HepG2 (cell line): ENCODE data around the gene GNL1. TPM values are rescaled to one million over a fixed set of nuclear protein-coding genes. Genes with fewer than 3 reads are reported as not detected.

ENCODE experiments used
- BRD4 ChIP-seq: sonication (generic); formaldehyde crosslinking; IDR thresholded peaks from 2 replicates; pipeline ENCODE4 v1.4.0; 2020; ENCODE audit warnings: missing genetic modification reagents
- DBP ChIP-seq: sonication (generic); formaldehyde crosslinking; IDR thresholded peaks from 2 replicates; pipeline ENCODE4 v1.4.0; 2020; ENCODE audit warnings: missing genetic modification reagents; ENCODE audit errors: not compliant biosample characterization
- DPF2 ChIP-seq: sonication (generic); formaldehyde crosslinking; IDR thresholded peaks from 2 replicates; pipeline ENCODE4 v1.4.0; 2020; ENCODE audit warnings: mild to moderate bottlenecking, low read depth, missing genetic modification reagents, borderline replicate concordance
- DR1 ChIP-seq: sonication (generic); formaldehyde crosslinking; IDR thresholded peaks from 2 replicates; pipeline ENCODE4 v1.8.0; 2021; ENCODE audit warnings: mild to moderate bottlenecking, missing genetic modification reagents, inconsistent platforms
- ERF ChIP-seq: IDR thresholded peaks from 2 replicates; pipeline ENCODE4 v1.6.1; 2018; ENCODE audit warnings: missing biosample characterization, missing genetic modification reagents
- FOXJ3 ChIP-seq: sonication (generic); formaldehyde crosslinking; IDR thresholded peaks from 2 replicates; pipeline ENCODE4 v1.4.0; 2020; ENCODE audit warnings: missing genetic modification reagents, mild to moderate bottlenecking, borderline replicate concordance
- GPN1 ChIP-seq: sonication (generic); formaldehyde crosslinking; IDR thresholded peaks from 2 replicates; pipeline ENCODE4 v1.5.1; 2020; ENCODE audit warnings: missing genetic modification reagents, borderline replicate concordance
- GTF3A ChIP-seq: sonication (generic); formaldehyde crosslinking; conservative IDR thresholded peaks from 2 replicates; pipeline ENCODE4 v1.4.0; 2020; ENCODE audit warnings: mild to moderate bottlenecking, missing genetic modification reagents
- HOXA7 ChIP-seq: sonication (generic); formaldehyde crosslinking; IDR thresholded peaks from 2 replicates; pipeline ENCODE4 v1.8.1; 2022; ENCODE audit warnings: mild to moderate bottlenecking, missing genetic modification reagents, moderate library complexity
- HOXD1 ChIP-seq: sonication (generic); formaldehyde crosslinking; IDR thresholded peaks from 2 replicates; pipeline ENCODE4 v1.5.0; 2020; ENCODE audit warnings: missing genetic modification reagents
- JUND ChIP-seq: sonication (generic); formaldehyde crosslinking; IDR thresholded peaks from 2 replicates; pipeline ENCODE4 v1.8.0; 2022; ENCODE audit warnings: mild to moderate bottlenecking, missing genetic modification reagents
- KDM4B ChIP-seq: sonication (generic); formaldehyde crosslinking; IDR thresholded peaks from 2 replicates; pipeline ENCODE4 v1.4.0; 2020; ENCODE audit warnings: missing genetic modification reagents
- NCOA2 ChIP-seq: sonication (generic); formaldehyde crosslinking; IDR thresholded peaks from 2 replicates; pipeline ENCODE4 v1.8.0; 2022; ENCODE audit warnings: inconsistent platforms
- RAD21 ChIP-seq: fragments of 450-650 bp; formaldehyde crosslinking; IDR thresholded peaks from 2 replicates; pipeline ENCODE4 v1.5.0; 2020; ENCODE audit warnings: mild to moderate bottlenecking
- RBM39 ChIP-seq: fragments of 200-400 bp; formaldehyde crosslinking; IDR thresholded peaks from one replicate; pipeline ENCODE4 v1.6.1; 2018; ENCODE audit warnings: antibody characterized with exemption, mild to moderate bottlenecking, low read depth, low read length; ENCODE audit not compliant: poor library complexity, severe bottlenecking
- RFX5 ChIP-seq: IDR thresholded peaks from 2 replicates; pipeline ENCODE4 v1.6.1; 2011; ENCODE audit warnings: low read depth, low read length, improper control_type of control experiment
- RORA ChIP-seq: sonication (generic); formaldehyde crosslinking; IDR thresholded peaks from 2 replicates; pipeline ENCODE4 v1.5.0; 2020; ENCODE audit warnings: mild to moderate bottlenecking, missing genetic modification reagents, moderate library complexity
- SAFB2 ChIP-seq: sonication (generic); formaldehyde crosslinking; IDR thresholded peaks from 2 replicates; pipeline ENCODE4 v1.5.1; 2020; ENCODE audit warnings: missing genetic modification reagents, low read depth, mild to moderate bottlenecking, borderline replicate concordance
- SNAI1 ChIP-seq: sonication (generic); formaldehyde crosslinking; IDR thresholded peaks from 2 replicates; pipeline ENCODE4 v1.5.0; 2020; ENCODE audit warnings: mild to moderate bottlenecking, missing genetic modification reagents, borderline replicate concordance
- SNRNP70 ChIP-seq: fragments of 200-400 bp; formaldehyde crosslinking; IDR thresholded peaks from 2 replicates; pipeline ENCODE4 v1.6.1; 2017; ENCODE audit warnings: mild to moderate bottlenecking, low read depth, low read length, moderate library complexity
- TGIF2 ChIP-seq: IDR thresholded peaks from 2 replicates; pipeline ENCODE4 v1.6.1; 2016; ENCODE audit warnings: control low read depth, missing compliant biosample characterization
- ZFP36L2 ChIP-seq: sonication (generic); formaldehyde crosslinking; IDR thresholded peaks from 2 replicates; pipeline ENCODE4 v1.4.0; 2020; ENCODE audit warnings: missing genetic modification reagents
- ZFP41 ChIP-seq: sonication (generic); formaldehyde crosslinking; IDR thresholded peaks from 2 replicates; pipeline ENCODE4 v1.4.0; 2020; ENCODE audit warnings: mild to moderate bottlenecking, missing genetic modification reagents, borderline replicate concordance
- ZNF354B ChIP-seq: sonication (generic); formaldehyde crosslinking; IDR thresholded peaks from 2 replicates; pipeline ENCODE4 v1.8.0; 2022; ENCODE audit warnings: mild to moderate bottlenecking, missing genetic modification reagents
- ZNF549 ChIP-seq: sonication (generic); formaldehyde crosslinking; IDR thresholded peaks from 2 replicates; pipeline ENCODE4 v1.5.0; 2020; ENCODE audit warnings: missing genetic modification reagents
- ZNF598 ChIP-seq: sonication (generic); formaldehyde crosslinking; IDR thresholded peaks from 2 replicates; pipeline ENCODE4 v1.5.1; 2020; ENCODE audit warnings: mild to moderate bottlenecking, missing genetic modification reagents, borderline replicate concordance
- ZNF670 ChIP-seq: sonication (generic); formaldehyde crosslinking; IDR thresholded peaks from 2 replicates; pipeline ENCODE4 v1.8.0; 2022; ENCODE audit warnings: mild to moderate bottlenecking, missing genetic modification reagents, borderline replicate concordance
- ZNF713 ChIP-seq: sonication (generic); formaldehyde crosslinking; IDR thresholded peaks from 2 replicates; pipeline ENCODE4 v1.4.0; 2020; ENCODE audit warnings: mild to moderate bottlenecking, missing genetic modification reagents
- ZNF737 ChIP-seq: sonication (generic); formaldehyde crosslinking; IDR thresholded peaks from 2 replicates; pipeline ENCODE4 v1.5.0; 2020; ENCODE audit warnings: missing genetic modification reagents, mild to moderate bottlenecking, borderline replicate concordance
- ZNF816 ChIP-seq: sonication (generic); formaldehyde crosslinking; IDR thresholded peaks from 2 replicates; pipeline ENCODE4 v1.8.0; 2022; ENCODE audit warnings: missing genetic modification reagents, mild to moderate bottlenecking, borderline replicate concordance
- ZNF850 ChIP-seq: sonication (generic); formaldehyde crosslinking; conservative IDR thresholded peaks from 2 replicates; pipeline ENCODE4 v1.9.0; 2021; ENCODE audit warnings: mild to moderate bottlenecking, missing genetic modification reagents
- polyA plus RNA-seq, 8 experiments: library from polyadenylated mRNA; depleted of rRNA in 3 of 8; stranded (reverse) in 7 of 8; unstranded in 1 of 8; fragments of >200 nt; fragmentation: Illumina TruSeq in 4 of 8; extraction: Trizol in 4 of 8; gene quantifications; 2 replicates each; pipeline versions ENCODE4 v1.2.1 to v1.2.3, GENCODE V29; 2011 to 2016; ENCODE audit warnings: low read depth in 4 of 8, missing spikeins in 1 of 8, mixed read lengths in 1 of 8; ENCODE audit not compliant: insufficient read depth in 1 of 8
- total RNA-seq, 5 experiments: library from RNA; depleted of rRNA; stranded (reverse); fragments of >200 nt; fragmentation: Illumina TruSeq; extraction: Trizol; gene quantifications; 2 replicates each; pipeline ENCODE4 v1.2.3, GENCODE V29; 2016; ENCODE audit warnings: low read depth in 1 of 5

Gene GNL1
- total and polyA plus RNA-seq, 2 of the 13 experiments (the other 11 are each of a cell fraction or from before 2014, with no cell fraction given) = 35.0 to 55.6 TPM

DNA sequence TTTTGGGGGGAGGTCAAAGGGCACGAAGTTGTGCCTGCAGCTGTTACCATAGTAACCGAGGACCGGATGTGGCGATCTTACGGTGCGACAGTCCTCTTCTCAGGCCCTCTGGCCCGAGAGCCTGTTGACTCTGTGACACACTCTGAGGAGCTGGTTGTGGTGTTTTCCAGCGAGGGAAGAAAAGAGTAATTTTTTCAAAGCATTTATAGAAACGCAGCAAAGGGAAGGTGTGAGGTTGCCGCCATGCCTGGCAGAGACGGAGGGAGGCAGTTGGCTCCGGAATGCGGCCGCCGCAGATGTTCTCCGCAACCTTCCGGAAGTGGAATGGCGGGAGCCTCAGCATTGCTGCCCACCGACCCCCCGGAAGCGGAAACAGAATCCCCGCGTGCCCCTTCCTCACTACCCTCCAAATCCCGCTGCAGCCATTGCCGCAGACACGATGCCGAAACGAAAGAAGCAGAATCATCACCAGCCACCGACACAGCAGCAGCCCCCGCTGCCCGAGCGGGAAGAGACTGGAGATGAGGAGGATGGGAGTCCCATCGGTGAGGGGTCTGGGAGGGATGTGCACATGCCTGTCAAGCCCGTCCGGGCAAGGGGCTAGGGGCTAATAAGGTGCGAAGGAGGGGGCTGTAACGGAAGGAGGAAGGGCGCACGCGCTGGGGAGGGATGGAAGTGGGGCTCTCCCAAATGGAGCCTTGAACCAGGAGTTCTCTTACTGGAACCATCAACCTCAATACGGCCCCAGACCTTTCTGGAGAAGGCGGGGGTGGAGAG is 805 bp upstream of the GNL1 start, which contains the start of gene PRR3 (continued):
- TF ChIP-seq DBP (CRISPR knock-in tag) = no peak
- peak; percentile 37; the same call in 1 of the 2 replicates for TF ChIP-seq RAD21 (CRISPR knock-in tag)
- no peak for TF ChIP-seq HOXA7 (CRISPR knock-in tag)
- 0 out of 2 replicates have a peak, but pooled peaks have one; percentile 46 for TF ChIP-seq ZFP36L2
- no peak for TF ChIP-seq ZNF713 (CRISPR knock-in tag)
- no peak for TF ChIP-seq ZNF549 (CRISPR knock-in tag)
- TF ChIP-seq DPF2 (CRISPR knock-in tag) = no peak
- peak; percentile 85; the same call in 1 of the 2 replicates for TF ChIP-seq ZNF816 (CRISPR knock-in tag)
- peak; percentile 74; the same call in 1 of the 2 replicates for TF ChIP-seq ERF (CRISPR knock-in tag)
- TF ChIP-seq GTF3A (CRISPR knock-in tag) = peak; percentile 90; the same call in 1 of the 2 replicates
- peak; percentile 78; the same call in 1 of the 2 replicates for TF ChIP-seq ZNF354B (CRISPR knock-in tag)
- peak; percentile 74 for TF ChIP-seq RFX5
- peak; percentile 86 for TF ChIP-seq RBM39
- TF ChIP-seq TGIF2 (CRISPR knock-in tag) = peak; percentile 92
- peak; percentile 99; the same call in 1 of the 2 replicates for TF ChIP-seq ZNF598 (CRISPR knock-in tag)
- TF ChIP-seq ZFP41 (CRISPR knock-in tag) = peak; percentile 95
- TF ChIP-seq ZNF670 (CRISPR knock-in tag) = peak; percentile 92
- no peak for TF ChIP-seq FOXJ3 (CRISPR knock-in tag)
- no peak for TF ChIP-seq ZNF850
- TF ChIP-seq GPN1 (CRISPR knock-in tag) = no peak
- TF ChIP-seq BRD4 = no peak; the same call in 1 of the 2 replicates
- peak; percentile 79; the same call in 1 of the 2 replicates for TF ChIP-seq SNAI1
- TF ChIP-seq RORA = no peak
- peak; percentile 37; the same call in 1 of the 2 replicates for TF ChIP-seq ZNF737
- no peak; the same call in none of the 2 replicates for TF ChIP-seq KDM4B (CRISPR knock-in tag)
- TF ChIP-seq JUND (CRISPR knock-in tag) = peak; percentile 90
- peak; percentile 47 for TF ChIP-seq NCOA2
- TF ChIP-seq HOXD1 = no peak
- TF ChIP-seq DR1 = no peak
- TF ChIP-seq SNRNP70 = no peak
- TF ChIP-seq SAFB2 (CRISPR knock-in tag) = peak; percentile 90
